ENCODE measurements around the gene WDR88. TPM values are rescaled to one million over a fixed set of nuclear protein-coding genes. Genes with fewer than 3 reads are reported as not detected.
"Not testable (repeated sequence)": the region's sequence is repeated elsewhere in the genome, so short reads cannot be mapped to it uniquely, and the experiment has no call there.

Gene WDR88
- total RNA-seq, 6 donors from 2014 or later: 0.34 TPM; not detected in 5

DNA sequence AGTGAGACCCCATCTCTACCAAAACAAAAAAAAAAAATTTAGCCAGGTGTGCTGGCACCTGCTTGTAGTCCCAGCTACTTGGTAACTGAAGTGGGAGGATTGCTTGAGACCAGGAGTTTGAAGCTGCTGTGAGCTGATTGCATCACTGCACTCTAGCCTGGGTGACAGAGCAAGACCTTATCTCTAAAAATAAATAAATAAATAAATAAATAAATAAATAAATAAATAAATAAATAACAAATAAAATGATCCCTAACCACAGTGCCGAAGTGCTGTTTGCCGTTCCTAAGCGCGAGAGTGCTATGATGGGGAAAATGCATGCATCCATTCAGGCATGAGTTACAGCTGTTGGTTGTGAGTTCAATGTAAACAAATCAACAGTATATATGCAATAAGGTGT, 27.2 kb downstream of the WDR88 start:
- ATAC-seq (ENCODE audit: low FRiP score in 2 of 2) (no peak), DNase-seq (no peak)
- TF ChIP-seq POLR2A (IDR thresholded peaks at IDR 0.05) (no peak), EP300 (IDR thresholded peaks at IDR 0.05) (no peak), POLR2AphosphoS5 (IDR thresholded peaks at IDR 0.05) (no peak)
- Histone ChIP-seq H3K27ac (no peak overlapping the region), H3K4me3 (no peak overlapping the region), H3K36me3 (no peaks in the 10 kb centered on the region), H3K27me3 (no peaks in the 10 kb centered on the region), H3K4me1 (peaks cover 0 to 4% (median 2%) of the 10 kb centered on the region in 4 donors), H3K9me3 (no peaks in the 10 kb centered on the region)
- WGBS, 2 donors: 81 to 93% methylated on average over 4 of the region's 4 CpGs

DNA sequence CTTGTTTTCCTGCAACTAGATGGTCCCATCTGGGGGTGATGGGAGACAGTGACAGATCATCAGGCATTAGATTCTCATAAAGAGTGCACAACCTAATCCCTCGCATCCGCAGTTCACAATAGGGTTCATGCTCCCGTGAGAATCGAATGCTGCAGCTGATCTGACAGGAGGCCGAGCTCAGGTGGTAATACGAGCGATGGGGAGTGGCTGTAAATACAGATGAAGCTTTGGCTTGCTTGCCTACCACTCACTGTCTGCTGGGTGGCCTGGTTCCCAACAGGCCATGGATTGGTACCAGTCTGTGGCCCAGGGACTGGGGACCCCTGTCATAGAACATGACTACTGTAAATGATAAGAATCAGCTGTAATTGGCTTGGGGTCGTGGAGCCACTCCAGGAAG, 28.0 kb downstream of the WDR88 start:
- ATAC-seq (ENCODE audit: low FRiP score in 2 of 2) (no peak), DNase-seq (no peak)
- Histone ChIP-seq H3K4me1 (peaks cover 0 to 4% (median 2%) of the 10 kb centered on the region in 4 donors), H3K27ac (no peak overlapping the region), H3K36me3 (no peaks in the 10 kb centered on the region), H3K27me3 (no peaks in the 10 kb centered on the region), H3K9me3 (no peaks in the 10 kb centered on the region), H3K4me3 (no peak overlapping the region)
- 83 to 88% methylated on average over 8 of the region's 8 CpGs for WGBS, 2 donors
- TF ChIP-seq POLR2AphosphoS5 (IDR thresholded peaks at IDR 0.05) (no peak), POLR2A (IDR thresholded peaks at IDR 0.05) (no peak), EP300 (IDR thresholded peaks at IDR 0.05) (no peak)
- TF ChIP-seq, protein P1, sequence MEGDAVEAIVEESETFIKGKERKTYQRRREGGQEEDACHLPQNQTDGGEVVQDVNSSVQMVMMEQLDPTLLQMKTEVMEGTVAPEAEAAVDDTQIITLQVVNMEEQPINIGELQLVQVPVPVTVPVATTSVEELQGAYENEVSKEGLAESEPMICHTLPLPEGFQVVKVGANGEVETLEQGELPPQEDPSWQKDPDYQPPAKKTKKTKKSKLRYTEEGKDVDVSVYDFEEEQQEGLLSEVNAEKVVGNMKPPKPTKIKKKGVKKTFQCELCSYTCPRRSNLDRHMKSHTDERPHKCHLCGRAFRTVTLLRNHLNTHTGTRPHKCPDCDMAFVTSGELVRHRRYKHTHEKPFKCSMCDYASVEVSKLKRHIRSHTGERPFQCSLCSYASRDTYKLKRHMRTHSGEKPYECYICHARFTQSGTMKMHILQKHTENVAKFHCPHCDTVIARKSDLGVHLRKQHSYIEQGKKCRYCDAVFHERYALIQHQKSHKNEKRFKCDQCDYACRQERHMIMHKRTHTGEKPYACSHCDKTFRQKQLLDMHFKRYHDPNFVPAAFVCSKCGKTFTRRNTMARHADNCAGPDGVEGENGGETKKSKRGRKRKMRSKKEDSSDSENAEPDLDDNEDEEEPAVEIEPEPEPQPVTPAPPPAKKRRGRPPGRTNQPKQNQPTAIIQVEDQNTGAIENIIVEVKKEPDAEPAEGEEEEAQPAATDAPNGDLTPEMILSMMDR (IDR thresholded peaks at IDR 0.05): no peak

DNA sequence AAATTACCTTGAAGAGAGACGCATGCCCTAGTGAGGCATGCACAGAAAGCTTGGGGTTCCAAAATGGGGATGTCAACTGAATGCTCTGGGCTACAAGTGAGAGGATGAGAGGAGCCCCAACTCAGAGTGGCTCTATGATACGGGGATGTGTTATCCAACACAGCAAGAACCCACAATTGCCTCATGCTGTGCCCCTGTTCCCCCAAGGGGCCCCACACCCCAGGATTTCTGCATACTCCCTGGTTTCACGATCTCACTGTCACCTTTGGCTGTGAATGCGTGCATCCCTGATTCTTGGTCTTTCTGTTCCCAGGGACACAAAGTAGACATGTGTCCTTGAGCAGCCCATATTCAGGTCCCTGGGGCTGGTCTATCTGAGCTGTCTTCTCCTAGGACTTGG, 29.3 kb downstream of the WDR88 start:
- Histone ChIP-seq H3K4me3 (no peak overlapping the region), H3K4me1 (peaks cover 0 to 4% (median 2%) of the 10 kb centered on the region in 4 donors), H3K27ac (no peak overlapping the region), H3K27me3 (no peaks in the 10 kb centered on the region), H3K36me3 (no peaks in the 10 kb centered on the region), H3K9me3 (no peaks in the 10 kb centered on the region)
- DNase-seq: no peak
- no peak for TF ChIP-seq EP300 (IDR thresholded peaks at IDR 0.05)
- TF ChIP-seq, protein P1 (IDR thresholded peaks at IDR 0.05): no peak
- TF ChIP-seq POLR2AphosphoS5 (IDR thresholded peaks at IDR 0.05): no peak
- no peak for TF ChIP-seq POLR2A (IDR thresholded peaks at IDR 0.05)
- 54 to 84% methylated on average over 4 of the region's 4 CpGs for WGBS, 2 donors
- ATAC-seq (ENCODE audit: low FRiP score in 2 of 2): no peak

DNA sequence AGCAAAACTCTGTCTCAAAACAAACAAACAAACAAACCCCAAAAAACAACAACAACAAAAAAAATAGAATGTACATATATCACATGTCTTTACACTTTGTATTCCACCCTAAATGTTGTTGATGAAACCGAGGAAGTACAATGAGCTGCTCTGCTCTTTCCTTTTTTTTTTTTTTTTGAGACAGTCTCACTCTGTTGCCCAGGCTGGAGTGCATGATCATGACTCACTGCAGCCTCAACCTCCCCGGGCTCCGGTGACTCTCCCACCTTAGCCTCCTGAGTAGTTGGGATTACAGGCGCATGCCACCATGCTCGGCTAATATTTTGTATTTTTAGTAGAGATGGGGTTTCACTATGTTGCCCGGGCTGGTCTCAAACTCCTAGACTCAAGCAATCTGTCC, 31.6 kb downstream of the WDR88 start:
- Histone ChIP-seq H3K36me3 (no peaks in the 10 kb centered on the region), H3K4me3 (no peak overlapping the region), H3K9me3 (no peaks in the 10 kb centered on the region), H3K27ac (no peak overlapping the region), H3K27me3 (no peaks in the 10 kb centered on the region), H3K4me1 (peaks cover 0 to 3% (median 0%) of the 10 kb centered on the region in 4 donors)
- ATAC-seq (ENCODE audit: low FRiP score in 2 of 2): no peak
- DNase-seq: no peak
- 84 to 88% methylated on average over 6 of the region's 6 CpGs for WGBS, 2 donors
- TF ChIP-seq, protein P1 (IDR thresholded peaks at IDR 0.05): no peak
- TF ChIP-seq EP300 (IDR thresholded peaks at IDR 0.05): no peak
- TF ChIP-seq POLR2A (IDR thresholded peaks at IDR 0.05): no peak
- no peak for TF ChIP-seq POLR2AphosphoS5 (IDR thresholded peaks at IDR 0.05)

DNA sequence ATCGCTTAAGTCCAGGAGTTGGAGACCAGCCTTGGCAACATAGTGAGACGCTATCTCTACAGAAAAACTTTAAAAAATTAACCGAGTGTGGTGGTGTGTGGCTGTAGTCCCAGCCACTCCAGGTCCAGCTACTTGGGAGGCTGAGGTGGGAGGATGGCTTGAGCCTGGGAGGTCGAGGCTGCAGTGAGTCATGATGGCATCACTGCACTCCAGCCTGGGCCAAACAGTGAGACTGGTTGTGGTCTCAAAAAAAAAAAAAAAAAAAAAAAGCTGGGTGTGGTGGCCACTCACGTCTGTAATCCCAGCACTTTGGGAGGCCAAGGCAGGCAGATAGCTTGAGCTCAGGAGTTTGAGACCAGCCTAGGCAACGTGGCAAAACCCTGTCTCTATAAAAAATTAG, 34.1 kb downstream of the WDR88 start:
- 70 to 71% methylated on average over 6 of the region's 6 CpGs for WGBS, 2 donors
- not testable (repeated sequence) for H3K4me1 ChIP-seq; H3K36me3 ChIP-seq; H3K27ac ChIP-seq; H3K9me3 ChIP-seq; ATAC-seq (ENCODE audit: low FRiP score in 2 of 2); DNase-seq; H3K4me3 ChIP-seq; H3K27me3 ChIP-seq

DNA sequence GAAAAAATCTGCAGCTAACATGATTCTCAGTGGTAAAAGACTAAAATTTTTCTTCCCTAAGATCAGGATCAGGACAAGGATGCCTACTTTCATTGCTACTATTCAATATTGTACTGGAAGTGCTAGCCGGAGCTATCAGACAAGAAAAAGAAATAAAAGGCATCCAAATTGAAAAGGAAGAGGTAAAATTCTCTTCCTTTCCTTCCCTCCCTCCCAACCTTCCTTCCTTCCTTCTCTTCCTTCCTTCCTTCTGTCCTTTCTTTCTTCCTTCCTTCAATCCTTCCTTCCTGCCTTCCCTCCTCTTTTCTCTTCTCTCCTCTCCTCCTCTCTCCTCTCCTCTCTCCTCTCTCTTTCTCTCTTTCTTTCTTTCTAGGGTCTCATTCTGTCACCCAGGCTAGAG, 35.5 kb downstream of the WDR88 start:
- no peaks in the 10 kb centered on the region for H3K4me1 ChIP-seq
- H3K27me3 ChIP-seq: no peaks in the 10 kb centered on the region
- no peaks in the 10 kb centered on the region for H3K9me3 ChIP-seq
- no peak for TF ChIP-seq EP300 (IDR thresholded peaks at IDR 0.05)
- no peak for TF ChIP-seq POLR2AphosphoS5 (IDR thresholded peaks at IDR 0.05)
- TF ChIP-seq, protein P1 (IDR thresholded peaks at IDR 0.05): no peak
- no peak for TF ChIP-seq POLR2A (IDR thresholded peaks at IDR 0.05)
- WGBS, 2 donors: 100% methylated on average over 1 of the region's 1 CpG
- no peak for DNase-seq
- H3K36me3 ChIP-seq: no peaks in the 10 kb centered on the region
- no peak overlapping the region for H3K4me3 ChIP-seq
- ATAC-seq (ENCODE audit: low FRiP score in 2 of 2): no peak
- no peak overlapping the region for H3K27ac ChIP-seq
